HUES48 (cell line): ENCODE results near the gene YDJC.
"Not testable (repeated sequence)": the region's sequence is repeated elsewhere in the genome, so short reads cannot be mapped to it uniquely, and the experiment has no call there.

Experiments
- H3K27ac ChIP-seq: one replicate; pipeline ENCODE4 v1.7.0; 2013; ENCODE audit warnings: low read depth, low read length, inconsistent platforms
- H3K27me3 ChIP-seq: 2 replicates; pipeline ENCODE4 v1.6.1; 2013; ENCODE audit warnings: mild to moderate bottlenecking, low read length; ENCODE audit not compliant: control insufficient read depth, insufficient read depth
- H3K36me3 ChIP-seq: 2 replicates; pipeline ENCODE4 v1.6.1; 2013; ENCODE audit warnings: low read length; ENCODE audit not compliant: control insufficient read depth, insufficient read depth
- H3K4me1 ChIP-seq: 2 replicates; pipeline ENCODE4 v1.6.1; 2013; ENCODE audit warnings: mild to moderate bottlenecking, low read length; ENCODE audit not compliant: control insufficient read depth, insufficient read depth
- H3K4me3 ChIP-seq: 2 replicates; pipeline ENCODE4 v1.5.1; 2013; ENCODE audit warnings: mild to moderate bottlenecking, low read depth, low read length
- H3K9ac ChIP-seq: 2 replicates; pipeline ENCODE4 v1.6.1; 2013; ENCODE audit warnings: mild to moderate bottlenecking, low read depth, low read length, moderate library complexity
- H3K9me3 ChIP-seq: 2 replicates; pipeline ENCODE4 v1.6.1; 2013; ENCODE audit warnings: low read length; ENCODE audit not compliant: control insufficient read depth, insufficient read depth

YDJC gene, protein sequence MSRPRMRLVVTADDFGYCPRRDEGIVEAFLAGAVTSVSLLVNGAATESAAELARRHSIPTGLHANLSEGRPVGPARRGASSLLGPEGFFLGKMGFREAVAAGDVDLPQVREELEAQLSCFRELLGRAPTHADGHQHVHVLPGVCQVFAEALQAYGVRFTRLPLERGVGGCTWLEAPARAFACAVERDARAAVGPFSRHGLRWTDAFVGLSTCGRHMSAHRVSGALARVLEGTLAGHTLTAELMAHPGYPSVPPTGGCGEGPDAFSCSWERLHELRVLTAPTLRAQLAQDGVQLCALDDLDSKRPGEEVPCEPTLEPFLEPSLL

DNA sequence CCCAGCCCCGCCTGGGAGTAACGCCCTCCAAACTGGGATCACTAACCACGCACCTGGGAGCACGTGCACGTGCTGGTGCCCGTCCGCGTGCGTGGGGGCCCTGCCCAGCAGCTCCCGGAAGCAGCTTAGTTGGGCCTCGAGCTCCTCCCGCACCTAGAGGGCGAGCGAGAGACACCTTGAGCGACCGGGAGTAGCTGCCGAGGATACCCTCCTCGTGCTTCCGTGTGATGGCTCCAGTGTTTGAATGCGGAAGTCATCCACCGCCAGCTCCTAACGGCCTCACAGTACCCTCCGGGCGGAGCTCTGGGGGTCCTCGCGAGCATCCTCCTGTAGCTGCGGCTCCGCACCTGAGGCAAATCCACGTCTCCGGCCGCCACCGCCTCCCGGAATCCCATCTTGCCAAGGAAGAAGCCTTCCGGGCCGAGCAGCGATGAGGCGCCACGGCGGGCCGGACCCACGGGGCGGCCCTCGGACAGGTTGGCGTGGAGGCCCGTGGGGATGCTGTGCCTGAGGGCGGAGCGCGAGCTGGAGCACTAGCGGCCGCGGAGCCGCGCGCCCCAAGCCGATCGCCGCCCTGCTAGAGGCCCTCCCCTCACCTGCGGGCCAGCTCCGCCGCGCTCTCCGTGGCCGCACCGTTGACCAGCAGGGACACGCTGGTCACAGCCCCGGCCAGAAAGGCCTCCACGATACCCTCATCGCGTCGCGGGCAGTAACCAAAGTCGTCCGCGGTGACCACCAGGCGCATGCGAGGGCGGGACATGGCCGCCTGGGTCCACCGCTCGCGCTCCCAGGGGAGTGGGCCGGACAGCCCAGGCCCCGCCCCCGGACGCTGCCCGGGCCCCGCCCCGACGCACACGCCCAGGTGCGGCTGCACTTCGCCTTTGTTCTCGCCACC is at the start of gene YDJC:
Gene YDJC (minus strand): TSS at position 768 of the 895 bp plus-strand sequence. CDS start 8 bp downstream, at position 760.
- no peaks in the 10 kb centered on the region for H3K27me3 ChIP-seq
- peaks cover 11% of the 10 kb centered on the region; the same call in 1 of the 2 replicates for H3K36me3 ChIP-seq
- H3K4me1 ChIP-seq, result no peaks in the 10 kb centered on the region
- H3K4me3 ChIP-seq, result peak within 1 kb of the TSS; percentile 93
- H3K27ac ChIP-seq, result peak within 1 kb of the TSS; percentile 80
- H3K9me3 ChIP-seq, result no peaks in the 10 kb centered on the region
- H3K9ac ChIP-seq, result peak within 1 kb of the TSS; percentile 93

DNA sequence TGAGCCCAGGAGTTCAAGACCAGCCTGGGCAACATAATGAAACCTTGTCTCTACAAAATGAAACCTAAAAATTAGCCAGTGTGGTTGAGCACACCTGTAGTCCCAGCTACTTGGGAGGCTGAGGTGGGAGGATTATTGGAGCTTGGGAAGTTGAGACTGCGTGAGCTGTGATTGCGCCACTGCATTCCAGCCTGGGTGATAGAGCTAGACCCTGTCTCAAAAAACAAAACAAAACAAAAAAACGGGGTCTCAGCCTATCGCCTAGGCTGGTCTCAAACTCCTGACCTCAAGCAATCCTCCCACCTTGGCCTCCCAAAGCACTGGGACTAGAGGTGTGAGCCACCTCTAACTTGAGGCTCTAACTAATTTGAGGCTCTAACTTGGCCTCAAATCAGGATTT is 49.6 kb upstream of the YDJC start:
- Histone ChIP-seq H3K4me3 (no peak overlapping the region), H3K27ac (no peak overlapping the region), H3K27me3 (no peaks in the 10 kb centered on the region), H3K9ac (no peak overlapping the region), H3K4me1 (no peaks in the 10 kb centered on the region), H3K36me3 (peaks cover 43% of the 10 kb centered on the region), H3K9me3 (no peaks in the 10 kb centered on the region)

DNA sequence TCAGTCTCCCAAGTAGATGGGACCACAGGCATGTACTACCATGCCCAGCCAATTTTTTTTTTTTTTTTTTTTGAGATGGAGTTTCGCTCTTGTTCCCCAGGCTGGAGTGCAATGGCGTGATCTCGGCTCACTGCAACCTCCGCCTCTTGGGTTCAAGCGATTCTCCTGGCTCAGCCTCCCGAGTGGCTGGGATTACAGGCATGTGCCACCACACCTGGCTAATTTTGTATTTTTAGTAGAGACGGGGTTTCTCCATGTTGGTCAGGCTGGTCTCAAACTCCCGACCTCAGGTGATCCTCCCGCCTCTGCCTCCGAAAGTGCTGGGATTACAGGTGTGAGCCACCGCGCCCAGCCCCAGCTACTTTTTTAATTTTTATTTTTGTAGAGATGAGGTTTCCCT is 49.0 kb upstream of the YDJC start:
- not testable (repeated sequence) for H3K4me3 ChIP-seq, H3K9ac ChIP-seq, H3K27ac ChIP-seq, H3K9me3 ChIP-seq, H3K27me3 ChIP-seq, H3K4me1 ChIP-seq
- H3K36me3 ChIP-seq, result peaks cover 47% of the 10 kb centered on the region

DNA sequence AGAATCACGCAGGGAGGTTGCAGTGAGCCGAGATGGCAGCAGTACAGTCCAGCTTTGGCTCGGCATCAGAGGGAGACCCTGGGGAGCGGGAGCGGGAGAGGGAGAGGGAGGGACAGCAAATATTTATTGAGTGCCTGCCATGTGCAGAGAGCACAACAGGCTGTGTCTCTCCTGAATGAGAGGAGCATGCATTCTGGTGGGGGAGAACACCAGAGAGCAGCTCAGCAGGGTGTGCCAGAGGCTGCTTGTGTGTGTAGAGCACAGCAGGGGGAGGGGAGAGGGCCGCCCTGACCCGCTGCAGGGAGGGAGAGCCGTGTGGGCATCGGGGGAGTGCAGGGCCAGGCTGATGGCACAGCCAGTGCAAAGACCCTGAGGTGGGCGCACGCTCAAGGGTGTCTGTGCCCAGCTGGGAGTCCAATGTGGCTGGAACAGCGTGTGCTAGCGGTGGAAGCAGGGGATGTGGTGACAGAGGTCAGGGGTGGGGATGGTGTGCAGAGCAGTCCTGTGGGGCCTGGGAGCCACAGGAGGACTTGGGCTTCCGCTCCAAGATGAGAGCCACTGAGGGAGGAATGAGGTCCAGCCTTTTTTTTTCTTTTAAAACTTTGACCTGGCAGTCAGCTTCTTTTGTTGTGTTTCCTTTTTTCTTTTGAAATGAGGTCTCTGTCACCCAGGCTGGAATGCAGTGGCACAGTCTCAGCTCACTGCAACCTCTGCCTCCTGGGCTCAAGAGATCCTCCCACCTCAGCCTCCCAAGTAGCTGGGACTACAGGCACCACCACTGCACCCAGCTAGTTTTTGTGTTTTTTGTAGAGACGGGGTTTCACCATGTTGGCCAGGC is 48.0 kb upstream of the YDJC start:
- Histone ChIP-seq H3K27ac (no peak overlapping the region), H3K4me1 (no peaks in the 10 kb centered on the region), H3K27me3 (no peaks in the 10 kb centered on the region), H3K4me3 (no peak overlapping the region), H3K36me3 (peaks cover 46% of the 10 kb centered on the region), H3K9me3 (no peaks in the 10 kb centered on the region), H3K9ac (no peak overlapping the region)

DNA sequence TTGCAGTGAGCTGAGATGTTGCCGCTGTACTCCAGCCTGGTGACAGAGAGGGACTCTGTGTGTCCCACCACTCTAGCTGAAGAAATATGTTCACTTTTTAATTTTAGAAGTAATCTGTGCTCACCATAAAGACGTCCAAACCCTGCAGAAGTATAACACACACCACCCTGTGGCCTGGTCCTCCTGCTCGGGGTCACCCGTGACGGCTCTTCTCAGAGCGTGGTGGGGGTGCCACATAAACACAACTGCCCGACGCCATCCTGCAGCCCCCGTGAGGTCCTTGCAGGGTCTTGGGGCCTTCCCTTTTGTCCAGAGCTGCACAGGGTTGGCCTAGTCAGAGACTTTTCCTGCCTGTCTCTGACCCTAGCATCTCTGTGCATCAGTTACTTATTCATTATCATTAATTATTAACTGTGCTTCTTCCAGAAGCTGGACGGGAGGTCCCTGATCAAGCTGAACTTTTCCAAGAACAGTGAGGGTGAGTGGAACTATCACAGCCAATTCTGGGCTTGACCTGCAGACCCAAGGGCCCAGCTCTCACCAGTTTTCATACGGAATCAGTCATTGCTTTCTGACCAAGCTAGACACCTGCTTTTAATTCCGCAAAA is 44.9 kb upstream of the YDJC start:
- no peak overlapping the region for H3K4me3 ChIP-seq
- no peaks in the 10 kb centered on the region for H3K4me1 ChIP-seq
- H3K9me3 ChIP-seq, result no peaks in the 10 kb centered on the region
- H3K9ac ChIP-seq, result no peak overlapping the region
- H3K36me3 ChIP-seq, result peaks cover 52% of the 10 kb centered on the region
- H3K27ac ChIP-seq, result no peak overlapping the region
- H3K27me3 ChIP-seq, result no peaks in the 10 kb centered on the region

DNA sequence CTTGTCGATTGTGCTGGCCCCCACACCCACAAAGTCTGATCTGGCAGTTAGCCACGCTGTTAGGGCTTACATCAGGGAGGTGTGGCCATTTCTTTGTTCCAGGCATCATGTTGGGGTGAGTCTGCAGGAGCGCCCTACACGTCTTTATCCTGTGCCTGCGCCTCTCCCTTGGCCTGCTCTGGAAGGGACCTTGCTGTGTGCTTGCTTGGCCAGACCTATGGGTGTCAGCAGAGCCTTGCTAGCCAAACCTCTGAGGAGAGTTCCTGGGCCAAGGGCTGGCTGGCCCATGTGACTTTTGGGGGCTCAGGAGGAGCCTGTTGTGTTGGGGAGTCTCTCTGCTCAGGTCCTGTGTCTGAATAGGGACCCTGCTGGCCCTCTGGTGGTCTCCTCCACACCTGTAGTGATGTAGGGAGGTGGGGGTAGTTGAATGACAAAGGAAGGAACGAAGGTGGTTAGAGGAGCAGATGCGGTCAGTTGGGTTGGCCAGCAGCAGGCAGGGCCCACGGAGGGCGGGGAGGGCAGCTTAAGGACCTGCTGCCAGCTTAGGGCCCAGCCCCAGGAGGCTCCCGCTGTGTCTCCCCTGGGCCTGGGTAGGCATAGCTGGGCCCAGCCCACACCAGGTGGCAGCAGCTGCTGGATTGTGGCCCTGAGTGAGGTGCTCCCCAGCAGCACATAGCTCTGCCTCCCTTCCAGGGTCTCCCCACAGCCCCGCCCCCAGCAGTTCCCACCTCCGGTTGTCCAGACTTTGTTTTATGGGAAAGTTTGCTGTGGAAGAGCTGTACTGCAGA is 43.9 kb upstream of the YDJC start:
- Histone ChIP-seq H3K9ac (no peak overlapping the region; the same call in 1 of the 2 replicates), H3K9me3 (no peaks in the 10 kb centered on the region), H3K4me3 (no peak overlapping the region), H3K4me1 (no peaks in the 10 kb centered on the region), H3K36me3 (peaks cover 53% of the 10 kb centered on the region), H3K27ac (no peak overlapping the region), H3K27me3 (no peaks in the 10 kb centered on the region)

DNA sequence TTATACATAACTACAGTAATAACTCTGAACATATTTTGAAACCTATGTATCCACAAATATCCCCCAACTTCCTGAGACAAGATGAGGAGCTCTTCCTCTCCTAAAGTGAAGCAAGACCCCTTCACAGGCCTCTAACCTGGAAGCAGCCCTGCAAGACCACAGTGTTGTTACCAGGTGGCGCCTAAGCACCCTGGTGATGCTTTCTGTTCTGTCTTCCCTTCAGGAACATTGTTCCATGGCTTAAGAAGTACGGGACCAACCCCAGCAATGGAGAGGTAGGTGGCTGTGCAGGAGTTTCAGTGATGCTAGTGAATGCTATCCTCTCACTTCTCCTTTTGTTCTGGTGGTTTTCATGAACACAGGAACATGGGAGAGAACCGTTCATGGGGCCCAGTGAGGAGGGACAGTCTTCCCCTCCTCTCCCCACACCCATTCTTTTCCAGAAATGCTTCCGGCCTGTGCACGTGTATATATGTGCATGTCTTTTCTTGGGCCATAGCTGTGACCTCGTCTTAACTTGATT is 42.3 kb upstream of the YDJC start:
- no peak overlapping the region for H3K4me3 ChIP-seq
- no peak overlapping the region for H3K27ac ChIP-seq
- peaks cover 53% of the 10 kb centered on the region for H3K36me3 ChIP-seq
- H3K9me3 ChIP-seq, result no peaks in the 10 kb centered on the region
- H3K4me1 ChIP-seq, result no peaks in the 10 kb centered on the region
- H3K27me3 ChIP-seq, result no peaks in the 10 kb centered on the region
- no peak overlapping the region for H3K9ac ChIP-seq

DNA sequence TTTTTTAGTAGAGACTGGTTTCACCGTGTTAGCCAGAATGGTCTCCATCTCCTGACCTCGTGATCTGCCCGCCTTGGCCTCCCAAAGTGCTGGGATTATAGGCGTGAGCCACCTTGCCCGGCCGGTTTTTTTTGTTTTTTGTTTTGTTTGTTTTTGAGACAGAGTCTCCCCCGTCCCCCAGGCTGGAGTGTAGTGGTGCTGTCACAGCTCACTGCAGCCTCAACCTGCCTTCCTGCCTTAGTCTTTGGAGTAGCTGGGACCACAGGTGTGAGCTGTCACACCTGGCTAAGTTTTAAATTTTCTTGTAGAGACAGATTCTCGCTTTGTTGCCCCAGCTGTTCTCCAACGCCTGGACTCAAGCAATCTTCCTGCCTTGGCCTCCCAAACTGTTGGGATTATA is 39.2 kb upstream of the YDJC start:
- Histone ChIP-seq H3K27ac (no peak overlapping the region), H3K36me3 (peaks cover 36% of the 10 kb centered on the region), H3K4me3 (no peak overlapping the region), H3K9me3 (no peaks in the 10 kb centered on the region), H3K9ac (no peak overlapping the region), H3K4me1 (no peaks in the 10 kb centered on the region), H3K27me3 (no peaks in the 10 kb centered on the region)

DNA sequence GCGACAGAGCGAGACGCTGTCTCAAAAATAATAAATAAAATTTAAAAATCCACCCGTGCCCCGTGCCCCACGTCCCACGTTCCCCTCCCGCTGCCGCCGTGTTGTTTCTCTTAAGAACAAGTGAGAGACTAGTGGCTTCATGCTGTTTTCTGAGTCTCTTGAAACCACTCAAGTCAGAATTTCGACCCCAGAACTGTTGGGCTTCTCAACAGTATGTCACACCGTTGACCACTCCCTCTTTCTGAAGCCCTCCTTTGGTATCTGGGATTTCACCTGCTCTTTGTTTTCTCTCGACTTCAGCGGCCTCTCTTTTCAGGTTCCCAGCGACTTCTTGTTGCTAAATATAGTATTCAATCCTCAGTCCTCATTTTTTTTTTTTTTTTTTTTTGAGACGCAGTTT is 37.0 kb upstream of the YDJC start:
- H3K4me1 ChIP-seq, result no peaks in the 10 kb centered on the region
- peak overlapping the region; percentile 91 for H3K4me3 ChIP-seq
- H3K27me3 ChIP-seq, result no peaks in the 10 kb centered on the region
- no peak overlapping the region for H3K27ac ChIP-seq
- H3K9me3 ChIP-seq, result no peaks in the 10 kb centered on the region
- peaks cover 17% of the 10 kb centered on the region for H3K36me3 ChIP-seq
- H3K9ac ChIP-seq, result no peak overlapping the region
